GM21528 (cell line): ENCODE results near the gene LEPROT.
A peak's percentile ranks its signal among the peaks of the same experiment; 100 is the strongest.
"Not testable (repeated sequence)": the region's sequence is repeated elsewhere in the genome, so short reads cannot be mapped to it uniquely, and the experiment has no call there.

Experiments
- ATAC-seq: cut with Tn5 transposase; IDR thresholded peaks from one replicate; pipeline ENCODE4 v1.9.1; 2021; ENCODE audit warnings: mild to moderate bottlenecking, moderate library complexity; ENCODE audit not compliant: unreplicated experiment, low FRiP score

The LEPROT gene

DNA sequence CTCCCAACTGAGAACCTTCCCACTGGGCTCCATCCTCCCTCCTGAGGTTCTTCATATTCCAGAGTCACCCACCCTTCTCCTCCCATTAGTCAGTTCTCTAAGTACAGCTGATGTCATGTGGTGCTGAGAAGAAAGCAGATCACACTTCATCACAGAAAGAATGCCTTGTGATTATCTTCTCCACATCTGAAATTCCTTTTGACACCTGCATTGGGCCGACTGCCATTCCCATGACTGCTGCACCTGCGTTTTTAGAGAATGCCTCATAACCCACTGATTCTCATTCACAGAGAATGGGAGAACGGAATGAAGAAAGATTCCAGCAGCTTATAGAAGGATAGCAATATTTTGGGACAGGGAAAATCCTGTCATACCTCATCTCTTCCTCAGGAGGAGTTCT lies 14.3 kb downstream of the LEPROT start:
- no peak for ATAC-seq

DNA sequence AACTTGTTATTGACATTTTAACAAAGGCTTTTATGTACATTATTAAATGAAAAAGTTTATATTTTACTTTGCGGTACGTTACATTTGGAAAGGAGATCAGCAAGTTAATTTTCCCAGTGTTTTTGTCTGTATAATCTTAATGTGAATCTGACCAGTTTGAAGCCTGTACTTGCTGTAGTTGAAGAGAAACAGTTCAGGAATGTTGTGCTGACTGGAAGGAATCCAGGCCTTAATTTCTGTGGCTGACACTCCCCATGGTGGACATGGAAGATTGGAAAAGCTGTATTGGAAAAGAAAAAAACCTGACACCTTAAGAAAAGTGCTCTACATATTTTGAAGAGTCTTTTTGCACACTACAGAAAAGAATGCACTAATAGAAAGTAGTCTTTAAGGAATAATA lies 15.5 kb downstream of the LEPROT start:
- no peak for ATAC-seq

DNA sequence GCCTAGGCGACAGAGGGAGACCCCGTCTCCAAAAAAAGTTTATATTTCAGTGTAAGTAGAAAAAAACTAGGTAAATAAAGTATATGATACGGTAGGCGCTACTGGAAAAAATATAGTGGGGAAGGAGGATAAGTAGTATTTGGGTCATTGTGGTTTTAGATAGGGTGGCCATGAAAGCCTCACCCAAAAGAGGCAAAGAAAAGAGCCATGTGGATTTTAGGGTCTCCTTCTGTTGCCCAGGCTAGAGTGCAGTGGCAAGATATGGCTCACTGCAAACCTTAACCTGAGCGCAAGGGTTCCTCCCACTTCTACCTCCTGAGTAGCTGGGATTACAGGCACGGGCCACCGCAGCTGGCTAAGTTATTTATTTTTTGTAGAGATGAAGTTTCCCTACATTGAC lies 17.1 kb downstream of the LEPROT start:
- ATAC-seq, result no peak

DNA sequence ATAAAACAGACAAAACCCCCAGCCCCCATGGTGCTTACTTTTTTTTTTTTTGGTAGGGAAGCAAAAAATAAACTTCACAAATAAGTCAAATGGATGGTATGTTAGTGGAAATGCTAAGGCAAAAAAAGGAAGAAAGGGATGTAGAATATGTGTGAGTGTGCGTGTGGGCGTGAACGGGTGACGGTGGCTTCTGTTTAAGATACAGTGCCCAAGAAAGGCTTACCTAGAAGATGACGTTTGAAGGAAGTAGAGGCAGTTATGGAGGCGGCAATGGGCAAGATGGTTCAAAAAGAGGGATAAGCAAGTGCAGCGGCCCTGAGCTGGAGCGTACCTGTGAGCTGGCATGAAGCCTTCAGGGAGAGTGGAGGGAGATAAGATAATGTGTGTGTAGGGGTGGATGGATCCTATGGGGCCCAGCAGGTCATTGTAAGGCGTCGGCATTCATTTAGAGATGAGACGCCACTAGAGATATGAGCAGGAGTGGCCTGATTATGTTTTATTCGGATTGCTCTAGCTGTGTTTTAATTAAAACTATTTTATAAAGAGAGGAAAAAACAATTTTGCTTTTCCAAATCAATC lies 19.9 kb downstream of the LEPROT start:
- ATAC-seq, result no peak

DNA sequence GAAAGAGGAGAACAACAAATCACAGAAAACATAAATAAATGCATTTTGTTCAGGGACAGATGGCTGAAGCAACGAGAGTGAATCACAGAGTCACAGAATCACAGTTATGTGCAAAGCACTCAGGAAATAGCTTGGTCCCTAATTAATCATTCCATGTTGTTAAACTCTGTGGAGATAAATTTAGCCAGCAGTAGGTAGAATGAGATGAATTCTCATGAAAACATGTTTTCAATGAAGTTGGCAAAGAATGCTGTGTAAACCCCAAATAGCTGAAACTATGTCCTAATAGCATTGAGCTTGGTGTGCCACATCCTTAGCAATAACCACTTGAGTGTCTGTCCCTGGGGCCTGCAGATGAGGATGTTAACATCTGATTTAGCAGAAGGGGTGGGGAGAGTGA lies 20.4 kb downstream of the LEPROT start:
- no peak for ATAC-seq

DNA sequence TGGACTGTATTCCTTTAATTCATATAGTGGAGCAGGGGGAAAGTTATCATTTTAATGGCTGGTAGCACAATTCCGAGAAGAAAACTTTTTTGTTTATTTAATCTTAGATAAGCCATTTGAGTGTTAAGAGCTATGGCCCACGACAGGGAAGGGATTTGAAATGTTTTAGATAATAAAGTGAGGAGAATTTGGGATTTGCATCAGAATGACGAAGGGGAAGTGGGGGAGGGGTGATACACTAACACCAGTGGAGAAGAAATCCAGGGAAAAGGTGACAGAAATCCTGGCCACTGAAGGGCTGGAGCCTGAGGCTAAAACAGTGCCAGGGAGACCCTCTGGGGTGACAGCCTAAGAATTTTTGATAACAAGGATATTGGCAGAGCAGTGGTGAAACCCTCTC lies 21.0 kb downstream of the LEPROT start:
- no peak for ATAC-seq

DNA sequence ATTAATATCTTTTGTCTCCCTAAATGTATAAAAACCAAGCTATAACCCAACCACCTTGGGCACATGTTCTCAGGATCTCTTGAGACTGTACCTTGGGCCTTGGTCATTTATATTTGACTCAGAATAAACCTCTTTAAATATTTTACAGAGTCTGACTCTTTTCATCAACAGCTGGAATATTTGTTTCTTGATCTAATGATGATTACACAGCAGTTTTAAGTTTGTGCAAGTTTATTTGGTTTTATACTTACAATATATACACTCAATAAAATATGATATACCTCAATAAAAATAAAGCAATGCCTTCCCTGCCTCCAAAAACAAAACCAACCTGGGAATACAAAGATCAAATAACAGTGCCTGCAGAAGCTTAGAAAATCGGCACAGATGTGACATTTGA lies 22.0 kb downstream of the LEPROT start:
- no peak for ATAC-seq

DNA sequence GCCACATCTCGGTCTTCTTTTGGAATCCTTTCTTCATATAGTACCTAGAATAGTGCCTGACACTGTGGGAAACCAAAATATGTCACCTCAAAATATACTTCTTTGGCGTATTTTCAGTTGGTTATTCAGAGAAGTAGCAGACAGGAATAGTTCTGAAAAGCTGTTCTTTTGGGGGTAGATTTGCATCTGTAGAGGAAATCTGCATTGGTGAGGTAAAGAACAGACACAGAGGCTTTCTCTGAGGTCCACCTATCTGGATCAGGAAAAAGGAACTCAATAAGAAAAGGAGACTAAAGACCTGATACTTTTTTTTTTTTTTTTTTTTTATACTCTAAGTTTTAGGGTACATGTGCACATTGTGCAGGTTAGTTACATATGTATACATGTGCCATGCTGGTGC lies 23.2 kb downstream of the LEPROT start:
- ATAC-seq, result no peak

DNA sequence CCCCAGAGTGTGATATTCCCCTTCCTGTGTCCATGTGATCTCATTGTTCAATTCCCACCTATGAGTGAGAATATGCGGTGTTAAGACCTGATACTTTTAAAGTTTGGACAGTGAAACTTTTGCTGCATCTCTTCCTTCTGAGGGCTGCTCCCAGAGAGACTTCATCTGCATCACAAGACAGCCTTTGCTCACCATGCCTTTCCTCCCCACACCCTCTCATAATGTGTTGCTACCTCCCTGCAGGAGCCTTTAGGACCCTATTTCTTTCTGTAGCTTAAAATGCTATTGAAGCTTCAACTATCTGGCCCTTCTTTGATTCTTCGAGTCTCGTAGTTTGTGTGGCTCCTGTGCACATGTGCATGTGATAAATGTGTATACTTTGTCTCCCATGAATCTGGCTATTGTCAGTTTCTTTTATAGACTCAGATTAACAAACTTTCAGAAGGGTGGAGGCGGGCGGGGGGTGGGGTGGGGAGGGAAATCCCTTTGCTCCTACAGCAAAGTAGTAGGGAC lies 23.7 kb downstream of the LEPROT start:
- no peak for ATAC-seq

DNA sequence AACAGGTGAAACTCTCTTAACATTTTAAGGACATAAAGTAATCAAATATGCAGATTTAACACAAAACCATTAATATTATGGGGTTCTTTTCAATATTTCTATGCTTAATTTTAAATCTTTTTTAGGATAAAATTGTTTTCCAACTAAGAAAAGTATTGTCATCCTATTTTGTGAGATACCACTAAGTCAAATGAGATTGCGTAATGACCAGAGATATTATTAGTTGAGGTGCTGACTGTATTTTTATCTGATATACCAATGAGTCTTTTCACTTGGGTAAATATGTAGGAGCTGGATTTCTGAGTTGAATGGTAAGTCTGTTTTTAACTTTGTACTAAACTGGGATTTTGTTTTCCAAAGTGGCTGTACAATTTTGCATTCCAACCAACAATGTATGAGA lies 25.4 kb downstream of the LEPROT start:
- no peak for ATAC-seq

DNA sequence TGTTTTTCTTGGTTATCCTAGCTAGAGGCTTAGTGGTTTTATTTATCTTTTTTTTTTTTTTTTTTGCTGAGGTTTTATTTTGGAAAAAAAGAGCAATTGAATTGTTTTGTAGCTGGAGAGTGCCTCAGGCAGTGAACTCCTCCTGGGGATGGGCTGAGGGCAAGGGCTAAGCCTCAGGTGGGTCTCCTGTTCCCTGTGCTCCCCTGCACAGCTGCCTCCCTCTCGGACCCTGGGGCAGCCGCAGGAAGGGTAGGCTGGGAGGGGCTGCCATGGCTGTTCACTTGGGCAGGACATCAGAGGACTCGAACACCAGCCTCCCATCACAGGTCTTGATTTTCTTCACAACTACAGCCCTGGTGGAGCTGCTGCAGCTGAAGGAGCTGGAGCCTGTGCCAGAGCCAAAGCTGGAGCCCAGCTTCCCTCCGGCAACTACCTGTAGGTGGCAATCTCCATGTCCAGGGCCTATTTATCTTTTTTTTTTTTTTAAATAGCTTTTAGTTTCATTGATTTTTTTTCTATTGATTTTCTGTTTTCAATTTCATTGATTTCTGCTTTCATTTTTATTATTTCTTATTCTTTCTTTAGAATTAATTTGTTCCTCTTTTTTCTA lies 28.9 kb downstream of the LEPROT start:
- no peak for ATAC-seq

DNA sequence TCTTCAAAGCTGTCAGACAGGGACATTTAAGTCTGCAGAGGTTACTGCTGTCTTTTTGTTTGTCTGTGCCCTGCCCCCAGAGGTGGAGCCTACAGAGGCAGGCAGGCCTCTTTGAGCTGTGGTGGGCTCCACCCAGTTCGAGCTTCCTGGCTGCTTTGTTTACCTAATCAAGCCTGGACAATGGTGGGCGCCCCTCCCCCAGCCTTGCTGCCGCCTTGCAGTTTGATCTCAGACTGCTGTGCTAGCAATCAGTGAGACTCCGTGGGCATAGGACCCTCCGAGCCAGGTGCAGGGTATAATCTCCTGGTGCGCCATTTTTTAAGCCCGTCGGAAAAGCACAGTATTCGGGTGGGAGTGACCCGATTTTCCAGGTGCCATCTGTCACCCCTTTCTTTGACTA lies 35.2 kb downstream of the LEPROT start:
- not testable (repeated sequence) for ATAC-seq

DNA sequence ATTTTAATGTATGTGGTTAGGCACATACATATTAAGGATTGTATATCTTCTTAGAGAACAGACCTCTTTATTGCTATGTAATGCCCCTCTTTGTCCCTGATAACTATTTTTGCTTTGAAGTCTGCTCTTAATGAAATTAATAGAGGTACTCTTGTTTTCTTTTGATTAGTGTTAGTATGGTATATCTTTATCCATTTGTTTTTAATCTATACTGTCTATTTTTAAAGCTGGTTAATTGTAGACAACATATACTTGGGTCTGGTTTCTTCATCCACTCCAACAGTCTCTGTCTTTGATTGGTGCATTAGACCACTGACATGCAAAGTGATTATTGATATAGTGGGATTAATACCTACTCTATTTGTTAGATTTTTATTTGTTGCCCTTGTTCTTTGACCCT lies 36.0 kb downstream of the LEPROT start:
- no peak for ATAC-seq

DNA sequence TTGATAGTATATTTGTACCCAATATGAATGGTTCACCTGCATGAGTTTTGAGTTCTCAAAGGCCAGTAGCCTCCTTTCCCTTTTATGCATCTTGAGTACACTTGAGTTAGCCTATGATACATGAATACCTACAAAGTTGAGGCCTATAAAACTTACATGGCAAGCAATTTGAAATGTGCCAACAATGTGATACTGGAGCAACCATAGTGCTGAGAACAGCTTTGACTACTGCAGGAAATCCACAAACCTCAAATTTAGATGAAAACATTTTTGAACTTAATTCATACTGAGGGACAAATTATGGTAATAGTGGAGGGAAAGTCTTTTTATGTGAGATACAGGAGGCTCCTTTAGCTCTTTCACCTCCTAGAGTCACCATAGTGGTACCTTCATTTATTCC lies 37.4 kb downstream of the LEPROT start:
- no peak for ATAC-seq

DNA sequence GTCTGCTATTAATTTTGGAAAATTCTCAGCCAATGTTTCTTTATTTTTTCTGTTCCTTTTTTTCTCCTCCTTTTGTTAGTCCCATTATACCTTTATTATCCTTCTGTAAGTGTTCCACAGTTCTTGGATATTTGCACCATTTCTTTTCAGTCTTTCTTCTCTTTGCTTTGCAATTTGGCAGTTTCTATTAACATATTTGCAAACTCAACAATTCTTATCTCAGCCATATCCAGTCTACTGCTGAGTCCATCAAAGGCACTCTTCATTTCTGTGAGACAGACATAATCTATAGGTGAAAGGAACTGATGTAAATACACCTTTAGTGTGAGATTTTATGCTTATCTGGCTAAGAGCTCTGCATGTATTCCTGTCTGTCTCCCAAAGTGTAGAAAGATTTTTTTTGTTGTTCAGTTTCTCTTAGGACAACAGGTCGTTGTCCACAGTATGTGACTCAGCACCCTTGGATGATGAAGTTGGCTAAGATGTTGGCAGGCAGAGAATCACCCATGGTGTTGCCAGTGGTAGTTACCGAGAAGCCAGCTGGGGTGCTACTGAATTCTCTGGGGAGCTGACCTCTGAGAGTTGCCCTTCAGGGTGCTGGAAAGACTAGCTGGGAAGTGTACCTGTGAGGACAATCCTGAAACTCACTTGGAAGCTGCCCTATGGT lies 38.4 kb downstream of the LEPROT start:
- no peak for ATAC-seq

DNA sequence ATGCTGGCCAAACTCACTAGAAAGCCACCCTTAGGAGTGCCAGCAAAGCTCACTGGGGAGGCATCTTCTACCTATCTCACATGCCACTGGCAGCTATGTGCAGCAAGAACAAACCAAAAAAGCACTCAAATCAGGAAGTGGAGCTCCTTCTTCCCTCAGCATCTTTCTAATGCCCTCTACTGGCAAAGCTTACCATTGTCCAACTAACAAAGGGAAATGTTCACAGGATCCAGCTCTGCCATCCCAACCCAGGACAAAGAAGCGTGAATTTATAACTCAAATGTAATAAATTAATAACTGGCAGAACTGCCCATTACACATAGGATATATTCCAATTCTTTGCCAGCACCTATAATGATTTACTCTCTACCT lies 38.9 kb downstream of the LEPROT start:
- peak; percentile 63 for ATAC-seq

DNA sequence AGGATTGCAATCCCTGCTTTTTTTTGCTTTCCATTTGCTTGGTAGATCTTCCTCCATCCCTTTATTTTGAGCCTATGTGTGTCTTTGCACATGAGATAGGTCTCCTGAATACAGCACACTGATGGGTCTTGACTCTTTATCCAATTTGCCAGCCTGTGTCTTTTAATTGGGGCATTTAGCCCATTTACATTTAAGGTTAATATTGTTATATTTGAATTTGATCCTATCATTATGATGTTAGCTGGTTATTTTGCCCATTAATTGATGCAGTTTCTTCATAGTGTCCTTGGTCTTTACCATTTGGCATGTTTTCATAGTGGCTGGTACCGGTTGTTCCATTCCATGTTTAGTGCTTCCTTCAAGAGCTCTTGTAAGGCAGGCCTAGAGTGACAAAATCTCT lies 45.4 kb downstream of the LEPROT start:
- not testable (repeated sequence) for ATAC-seq

DNA sequence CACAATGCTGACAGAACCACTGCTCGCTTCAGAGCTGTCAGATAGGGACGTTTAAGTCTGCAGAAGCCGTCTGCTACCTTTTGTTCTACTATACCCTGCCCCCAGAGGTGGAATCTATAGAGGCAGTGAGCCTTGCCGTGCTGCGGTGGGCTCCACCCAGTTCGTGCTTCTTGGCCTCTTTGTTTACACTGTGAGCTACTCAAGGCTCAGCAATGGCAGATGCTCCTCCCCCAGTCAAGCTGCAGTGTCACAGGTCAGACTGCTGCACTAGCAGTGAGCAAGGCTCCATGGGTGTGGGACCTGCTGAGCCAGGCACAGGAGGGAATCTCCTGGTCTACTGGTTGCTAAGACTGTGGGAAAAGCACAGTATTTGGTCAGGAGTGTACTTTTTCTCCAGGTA lies 47.1 kb downstream of the LEPROT start:
- ATAC-seq, result no peak

DNA sequence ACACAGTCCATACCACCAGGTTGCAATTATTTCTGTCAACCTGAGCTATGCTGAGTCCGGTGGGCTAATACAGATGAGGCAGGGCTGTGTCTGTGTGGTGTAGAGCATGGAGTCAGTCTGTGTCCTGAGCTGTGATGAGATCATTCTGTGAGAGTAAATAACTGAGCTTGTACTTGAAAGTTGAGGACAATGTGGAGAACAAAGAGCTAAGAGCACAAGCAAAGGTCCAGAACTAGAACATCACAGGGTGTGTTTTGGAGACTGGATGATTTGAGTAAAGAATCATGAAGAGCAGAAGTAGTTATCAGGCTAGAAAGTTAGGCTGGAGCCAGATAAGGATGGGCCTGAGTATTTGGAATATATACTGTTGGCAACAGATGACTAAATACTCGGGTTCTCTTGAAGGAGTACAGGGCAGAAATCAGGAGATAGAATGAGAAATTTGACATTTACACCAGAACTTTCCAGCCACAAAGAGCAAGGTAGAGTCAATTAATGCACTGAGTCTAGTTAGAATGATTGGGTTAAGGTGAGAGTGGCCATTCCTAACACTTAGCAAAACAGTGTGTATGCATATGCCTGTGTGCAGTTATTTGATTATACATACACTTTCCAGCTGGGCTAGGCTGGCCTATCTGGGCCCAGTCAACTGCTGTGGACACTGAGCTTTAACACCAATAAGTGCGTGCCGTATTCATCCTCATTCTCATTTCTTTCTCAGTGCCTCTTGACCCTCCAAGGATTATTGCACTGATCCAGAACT lies 48.8 kb downstream of the LEPROT start:
- no peak for ATAC-seq

DNA sequence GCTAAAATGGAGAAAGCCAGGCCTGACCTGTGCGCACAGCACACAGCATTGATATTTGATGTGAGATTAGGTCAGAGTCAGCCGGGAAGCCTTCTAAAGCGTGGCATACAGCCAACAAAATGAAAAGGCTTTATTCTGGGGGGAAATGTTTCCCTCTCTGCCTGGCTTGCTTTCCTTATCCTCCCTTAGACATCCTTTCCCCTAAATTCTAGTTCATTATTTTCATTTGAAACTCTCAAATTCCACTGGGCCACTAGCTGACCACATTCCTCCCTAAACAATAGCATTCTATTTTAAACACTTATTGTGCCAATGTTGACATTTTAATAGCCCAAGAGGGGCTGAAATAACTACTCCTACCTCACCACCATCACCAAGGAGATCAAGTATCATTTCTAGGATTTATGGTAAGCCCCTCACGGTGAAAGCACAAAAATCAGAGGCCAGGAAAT lies 49.4 kb downstream of the LEPROT start:
- ATAC-seq, result no peak

DNA sequence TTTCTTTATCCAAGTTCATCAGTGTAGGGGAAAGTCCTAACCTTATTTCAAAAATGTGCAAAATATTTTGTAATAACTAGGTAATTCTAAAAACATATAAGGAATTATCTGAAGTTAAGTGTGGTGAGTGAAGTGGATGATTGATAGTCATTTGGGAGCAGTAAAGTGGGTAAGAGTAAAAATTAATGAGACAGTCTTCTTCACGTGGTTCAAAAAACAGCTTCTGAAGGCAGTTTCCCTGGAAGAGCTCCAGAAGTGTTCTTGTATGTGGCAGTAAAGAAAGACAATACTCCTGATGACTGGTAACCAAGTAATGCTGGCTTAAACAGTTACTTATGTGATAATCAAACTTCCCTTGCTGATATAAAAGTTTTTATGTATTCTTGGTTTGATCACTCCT lies 50.3 kb downstream of the LEPROT start:
- ATAC-seq, result no peak
